Measurements from ENCODE around the gene ALPK3.

The ALPK3 gene

GRCh38 chr15:84819791-84820190, 2.6 kb downstream of the ALPK3 start:
- Histone ChIP-seq H3K27me3 (ENCODE audit: insufficient read depth, poor library complexity, severe bottlenecking) (no peaks in the 10 kb centered on the region), H3K27ac (ENCODE audit: poor library complexity, severe bottlenecking) (no peak overlapping the region), H3K9me3 (ENCODE audit: severe bottlenecking) (no peaks in the 10 kb centered on the region), H3K4me3 (ENCODE audit: severe bottlenecking) (no peak overlapping the region), H3K4me1 (ENCODE audit: insufficient read depth, poor library complexity, severe bottlenecking) (no peaks in the 10 kb centered on the region), H3K36me3 (ENCODE audit: low read depth) (no peaks in the 10 kb centered on the region)
- no peak for ATAC-seq (ENCODE audit: low read depth)
- TF ChIP-seq, protein P1, sequence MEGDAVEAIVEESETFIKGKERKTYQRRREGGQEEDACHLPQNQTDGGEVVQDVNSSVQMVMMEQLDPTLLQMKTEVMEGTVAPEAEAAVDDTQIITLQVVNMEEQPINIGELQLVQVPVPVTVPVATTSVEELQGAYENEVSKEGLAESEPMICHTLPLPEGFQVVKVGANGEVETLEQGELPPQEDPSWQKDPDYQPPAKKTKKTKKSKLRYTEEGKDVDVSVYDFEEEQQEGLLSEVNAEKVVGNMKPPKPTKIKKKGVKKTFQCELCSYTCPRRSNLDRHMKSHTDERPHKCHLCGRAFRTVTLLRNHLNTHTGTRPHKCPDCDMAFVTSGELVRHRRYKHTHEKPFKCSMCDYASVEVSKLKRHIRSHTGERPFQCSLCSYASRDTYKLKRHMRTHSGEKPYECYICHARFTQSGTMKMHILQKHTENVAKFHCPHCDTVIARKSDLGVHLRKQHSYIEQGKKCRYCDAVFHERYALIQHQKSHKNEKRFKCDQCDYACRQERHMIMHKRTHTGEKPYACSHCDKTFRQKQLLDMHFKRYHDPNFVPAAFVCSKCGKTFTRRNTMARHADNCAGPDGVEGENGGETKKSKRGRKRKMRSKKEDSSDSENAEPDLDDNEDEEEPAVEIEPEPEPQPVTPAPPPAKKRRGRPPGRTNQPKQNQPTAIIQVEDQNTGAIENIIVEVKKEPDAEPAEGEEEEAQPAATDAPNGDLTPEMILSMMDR (IDR thresholded peaks at IDR 0.05; ENCODE audit: poor library complexity, severe bottlenecking): no peak
- DNase-seq (ENCODE audit: low spot score): no peak

DNA sequence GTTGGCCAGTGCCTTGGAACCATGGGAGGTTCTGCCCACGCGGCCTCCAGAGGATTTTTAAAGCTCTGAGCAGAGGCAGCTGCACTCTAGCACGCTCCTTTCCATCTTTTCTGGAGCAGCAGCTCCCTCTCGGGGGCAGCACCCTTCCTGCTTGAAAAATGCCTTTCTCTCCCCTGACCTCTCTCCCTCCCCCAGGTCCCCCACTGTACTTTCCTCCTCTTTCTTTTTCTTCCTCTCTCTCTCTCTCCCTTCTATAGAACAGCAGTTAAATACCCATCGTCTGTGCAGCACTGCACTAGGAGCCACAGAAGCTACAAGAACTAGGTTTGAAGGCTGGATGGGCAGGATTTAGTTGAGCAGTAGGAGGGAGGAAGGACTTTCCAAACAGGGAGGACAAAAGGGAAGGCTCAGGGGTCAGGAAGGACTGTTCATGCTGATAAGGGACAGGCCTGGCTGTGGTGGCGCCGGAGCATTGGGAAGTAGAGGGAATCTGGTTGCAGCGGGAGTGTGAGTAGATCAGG, 4.4 kb downstream of the ALPK3 start:
- Histone ChIP-seq H3K4me3 (ENCODE audit: severe bottlenecking) (no peak overlapping the region), H3K36me3 (ENCODE audit: low read depth) (no peaks in the 10 kb centered on the region), H3K4me1 (ENCODE audit: insufficient read depth, poor library complexity, severe bottlenecking) (no peaks in the 10 kb centered on the region), H3K9me3 (ENCODE audit: severe bottlenecking) (no peaks in the 10 kb centered on the region), H3K27me3 (ENCODE audit: insufficient read depth, poor library complexity, severe bottlenecking) (no peaks in the 10 kb centered on the region), H3K27ac (ENCODE audit: poor library complexity, severe bottlenecking) (no peak overlapping the region)
- DNase-seq (ENCODE audit: low spot score) (no peak), ATAC-seq (ENCODE audit: low read depth) (no peak)
- TF ChIP-seq, protein P1 (IDR thresholded peaks at IDR 0.05; ENCODE audit: poor library complexity, severe bottlenecking): no peak

DNA sequence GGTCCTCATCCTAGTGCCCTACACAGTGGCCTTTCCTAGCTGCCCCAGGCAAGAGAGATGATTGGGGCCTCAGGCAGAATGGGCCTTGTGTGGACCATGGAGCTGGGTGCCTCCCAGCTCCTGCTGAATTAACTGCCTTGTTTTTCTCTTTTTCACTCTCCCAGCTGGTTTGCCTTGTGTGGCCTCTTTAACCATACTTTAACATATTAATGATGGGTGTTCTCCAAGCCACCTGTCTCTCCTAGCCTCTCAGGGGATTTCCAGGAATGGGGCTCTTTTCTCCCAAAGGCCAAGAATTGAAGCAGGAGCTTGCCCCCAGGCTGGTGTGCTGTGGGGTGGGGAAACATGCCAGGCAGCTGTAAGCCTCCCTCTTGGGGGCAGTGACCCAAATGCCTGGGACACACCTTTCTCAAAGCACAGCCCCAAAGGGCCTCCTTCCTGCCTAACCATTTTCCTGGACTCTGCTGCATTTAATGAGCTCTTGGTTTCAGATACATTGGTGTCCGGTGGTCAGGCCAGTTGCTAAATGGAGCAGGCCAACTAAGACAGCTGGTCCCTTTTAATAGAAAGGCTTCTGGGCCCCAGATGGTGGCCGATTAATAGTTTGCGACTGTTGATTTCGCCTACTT, 5.6 kb downstream of the ALPK3 start:
- no peaks in the 10 kb centered on the region for H3K36me3 ChIP-seq (ENCODE audit: low read depth)
- no peaks in the 10 kb centered on the region for H3K27me3 ChIP-seq (ENCODE audit: insufficient read depth, poor library complexity, severe bottlenecking)
- no peaks in the 10 kb centered on the region for H3K9me3 ChIP-seq (ENCODE audit: severe bottlenecking)
- H3K27ac ChIP-seq (ENCODE audit: poor library complexity, severe bottlenecking): no peak overlapping the region
- no peaks in the 10 kb centered on the region for H3K4me1 ChIP-seq (ENCODE audit: insufficient read depth, poor library complexity, severe bottlenecking)
- no peak overlapping the region for H3K4me3 ChIP-seq (ENCODE audit: severe bottlenecking)
- DNase-seq (ENCODE audit: low spot score) (no peak), ATAC-seq (ENCODE audit: low read depth) (no peak)
- TF ChIP-seq, protein P1 (IDR thresholded peaks at IDR 0.05; ENCODE audit: poor library complexity, severe bottlenecking): no peak

DNA sequence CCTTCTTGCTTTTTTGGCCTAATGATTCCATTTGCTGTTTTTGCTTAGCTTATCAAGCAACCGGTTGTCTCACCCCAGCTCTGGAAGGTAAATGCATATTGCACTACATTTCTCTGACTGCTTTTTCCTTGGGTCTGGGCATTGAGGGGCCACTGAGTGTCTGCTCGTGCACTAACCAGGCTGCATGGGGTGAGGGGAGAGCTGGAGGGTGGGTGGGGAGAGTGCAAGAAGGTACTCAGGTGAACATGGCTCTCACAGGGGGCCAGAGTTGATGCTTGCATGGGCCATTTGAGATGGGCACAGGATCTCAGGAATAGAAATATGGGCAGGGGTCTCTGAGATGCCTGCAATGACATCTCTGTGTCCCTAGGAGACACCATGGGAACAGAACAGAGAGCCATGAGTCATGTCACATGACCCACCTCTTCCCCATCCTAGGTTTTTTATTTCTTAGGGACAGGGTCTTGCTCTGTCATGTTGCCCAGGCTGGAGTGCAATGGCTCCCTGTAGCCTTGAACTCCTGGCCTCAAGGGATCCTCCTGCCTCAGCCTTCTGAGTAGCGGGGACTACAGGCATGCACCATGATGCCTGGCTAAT, 6.2 kb downstream of the ALPK3 start:
- no peak overlapping the region for H3K27ac ChIP-seq (ENCODE audit: poor library complexity, severe bottlenecking)
- H3K4me3 ChIP-seq (ENCODE audit: severe bottlenecking): no peak overlapping the region
- H3K4me1 ChIP-seq (ENCODE audit: insufficient read depth, poor library complexity, severe bottlenecking): no peaks in the 10 kb centered on the region
- DNase-seq (ENCODE audit: low spot score) (no peak), ATAC-seq (ENCODE audit: low read depth) (no peak)
- H3K36me3 ChIP-seq (ENCODE audit: low read depth): no peaks in the 10 kb centered on the region
- TF ChIP-seq, protein P1 (IDR thresholded peaks at IDR 0.05; ENCODE audit: poor library complexity, severe bottlenecking): no peak
- no peaks in the 10 kb centered on the region for H3K27me3 ChIP-seq (ENCODE audit: insufficient read depth, poor library complexity, severe bottlenecking)
- H3K9me3 ChIP-seq (ENCODE audit: severe bottlenecking): no peaks in the 10 kb centered on the region
